Gastrocnemius medialis (tissue), 4 donors: ENCODE measurements around the gene METTL8.

ENCODE experiments used
- CTCF ChIP-seq, 5 experiments: fragments of 450-650 bp in 3 of 5; fragments of 200-600 bp in 2 of 5; sonication (generic) in 2 of 5; IDR thresholded peaks in 4 of 5; conservative IDR thresholded peaks in 1 of 5; 1 replicate in 4 of 5; 2 replicates in 1 of 5; pipeline ENCODE4 v1.5.1; 2016 to 2019; ENCODE audit warnings: antibody characterized with exemption in 5 of 5, mild to moderate bottlenecking in 3 of 5, moderate library complexity in 3 of 5
- POLR2A ChIP-seq, 2 donors: fragments of 450-650 bp; IDR thresholded peaks; one replicate each; pipeline ENCODE4 v1.6.1; 2017; ENCODE audit warnings: antibody characterized with exemption in 2 of 2, mild to moderate bottlenecking in 2 of 2, moderate library complexity in 2 of 2

GRCh38 chr2:171460537-171460936 is 26.7 kb upstream of the METTL8 start:
- TF ChIP-seq POLR2A (IDR thresholded peaks at IDR 0.05) (no peak), CTCF (IDR thresholded peaks at IDR 0.05 in 4 of 5, conservative IDR thresholded peaks at IDR 0.05 in 1 of 5) (no peak)
